ENCODE measurements around the gene LRRC41. TPM values are rescaled to one million over a fixed set of nuclear protein-coding genes. Genes with fewer than 3 reads are reported as not detected.
A peak's percentile ranks its signal among the peaks of the same experiment; 100 is the strongest.

Gene LRRC41, protein sequence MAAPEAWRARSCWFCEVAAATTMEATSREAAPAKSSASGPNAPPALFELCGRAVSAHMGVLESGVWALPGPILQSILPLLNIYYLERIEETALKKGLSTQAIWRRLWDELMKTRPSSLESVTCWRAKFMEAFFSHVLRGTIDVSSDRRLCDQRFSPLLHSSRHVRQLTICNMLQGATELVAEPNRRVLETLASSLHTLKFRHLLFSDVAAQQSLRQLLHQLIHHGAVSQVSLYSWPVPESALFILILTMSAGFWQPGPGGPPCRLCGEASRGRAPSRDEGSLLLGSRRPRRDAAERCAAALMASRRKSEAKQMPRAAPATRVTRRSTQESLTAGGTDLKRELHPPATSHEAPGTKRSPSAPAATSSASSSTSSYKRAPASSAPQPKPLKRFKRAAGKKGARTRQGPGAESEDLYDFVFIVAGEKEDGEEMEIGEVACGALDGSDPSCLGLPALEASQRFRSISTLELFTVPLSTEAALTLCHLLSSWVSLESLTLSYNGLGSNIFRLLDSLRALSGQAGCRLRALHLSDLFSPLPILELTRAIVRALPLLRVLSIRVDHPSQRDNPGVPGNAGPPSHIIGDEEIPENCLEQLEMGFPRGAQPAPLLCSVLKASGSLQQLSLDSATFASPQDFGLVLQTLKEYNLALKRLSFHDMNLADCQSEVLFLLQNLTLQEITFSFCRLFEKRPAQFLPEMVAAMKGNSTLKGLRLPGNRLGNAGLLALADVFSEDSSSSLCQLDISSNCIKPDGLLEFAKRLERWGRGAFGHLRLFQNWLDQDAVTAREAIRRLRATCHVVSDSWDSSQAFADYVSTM
- total RNA-seq (2013) = 27.5 TPM
- polyA plus RNA-seq = 10 to 100 TPM; 22.9 to 50.9 (median 47.4) TPM
- polyA minus RNA-seq = 32.4 and 42.8 TPM in 2 replicates
- total RNA-seq = 27.5 to 65.6 (median 38.7) reads per million in 11 experiments

DNA sequence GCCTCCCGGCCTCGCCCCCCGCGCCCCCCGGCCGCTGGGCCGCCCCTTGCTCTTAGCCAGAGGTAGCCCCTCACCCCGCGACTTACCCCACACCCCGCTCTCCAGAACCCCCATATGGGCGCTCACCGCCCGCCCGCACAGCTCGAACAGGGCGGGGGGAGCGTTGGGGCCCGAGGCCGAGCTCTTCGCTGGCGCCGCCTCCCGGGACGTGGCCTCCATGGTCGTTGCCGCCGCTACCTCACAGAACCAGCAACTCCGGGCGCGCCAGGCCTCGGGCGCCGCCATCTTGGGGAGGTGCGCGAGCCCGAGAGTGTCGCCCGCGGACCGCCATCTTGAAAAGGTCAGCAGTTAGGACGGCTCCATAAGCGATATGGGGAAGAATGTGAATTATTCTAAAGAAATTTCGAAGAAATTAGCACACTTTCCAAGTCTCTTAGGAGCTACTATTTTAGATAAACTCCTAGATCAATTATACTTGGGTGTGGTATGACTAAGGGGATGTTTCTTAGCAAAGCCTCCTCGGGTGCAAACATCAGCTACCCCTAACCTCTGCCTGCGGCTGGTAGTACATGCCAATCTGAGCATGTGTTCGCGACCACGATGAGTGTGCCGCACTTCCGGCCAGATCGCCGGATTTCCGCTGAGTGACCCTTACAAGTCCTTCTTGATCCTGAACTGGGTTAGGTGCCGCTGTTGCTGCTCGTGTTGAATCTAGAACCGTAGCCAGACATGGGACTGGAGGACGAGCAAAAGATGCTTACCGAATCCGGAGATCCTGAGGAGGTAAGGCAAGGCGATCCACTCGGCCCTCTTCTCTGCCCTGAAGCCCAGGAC is at the start of gene LRRC41, which contains the start of gene UQCRH:
Gene LRRC41 (minus strand): TSS at position 579 of the 834 bp plus-strand sequence. CDS start 294 bp downstream, at position 285.
Gene UQCRH (plus strand): TSS at position 661 of the 834 bp plus-strand sequence. CDS start 69 bp downstream, at position 730.
- Histone ChIP-seq H2AFZ (ENCODE audit: insufficient read depth, low read depth, low read length, poor library complexity, severe bottlenecking) (peak within 1 kb of the TSS; percentile 95), H3K27me3 (ENCODE audit: control insufficient read depth in 2 of 2, insufficient read depth in 2 of 2, low read length in 2 of 2) (no peaks in the 10 kb centered on the region), H3K4me3 (replicated peaks in 1 of 3; ENCODE audit: low read depth in 2 of 3, low read length in 3 of 3) (peak within 1 kb of the TSS; percentile 97 to 99 (median 99)), H3K4me1 (ENCODE audit: control insufficient read depth in 1 of 2, insufficient read depth in 2 of 2, low read length in 2 of 2) (peaks cover 38 to 53% of the 10 kb centered on the region in 2 donors), H4K20me1 (ENCODE audit: insufficient read depth, low read length) (peaks cover 51% of the 10 kb centered on the region), H3K4me2 (replicated peaks; ENCODE audit: extremely low read depth, low read length, poor library complexity, severe bottlenecking) (peak within 1 kb of the TSS; percentile 99), H3K27ac (ENCODE audit: low read depth in 1 of 2, low read length in 2 of 2) (peak within 1 kb of the TSS; percentile 88 to 94), H3K9me3 (replicated peaks in 1 of 2; ENCODE audit: control insufficient read depth in 1 of 2, insufficient read depth in 1 of 2, low read length in 2 of 2) (no peaks in the 10 kb centered on the region), H3K36me3 (replicated peaks in 1 of 2; ENCODE audit: control insufficient read depth in 1 of 2, insufficient read depth in 2 of 2, low read length in 2 of 2) (peaks cover 0 to 4% of the 10 kb centered on the region in 2 donors), H3K79me2 (ENCODE audit: insufficient read depth, low read length) (peaks cover 95% of the 10 kb centered on the region), H3K9ac (ENCODE audit: insufficient read depth, low read length, poor library complexity, severe bottlenecking) (peak within 1 kb of the TSS; percentile 97)
- intact Hi-C loops (cut with micrococcal nuclease) = loop anchor here (1.0 to 5.0 kb wide), 4 partner anchors 38 to 56 kb away; partner anchors contain the start of genes RAD54L (in 2 of the 2) and NSUN4 (in 1 of the 2)
- TF ChIP-seq, protein P1, sequence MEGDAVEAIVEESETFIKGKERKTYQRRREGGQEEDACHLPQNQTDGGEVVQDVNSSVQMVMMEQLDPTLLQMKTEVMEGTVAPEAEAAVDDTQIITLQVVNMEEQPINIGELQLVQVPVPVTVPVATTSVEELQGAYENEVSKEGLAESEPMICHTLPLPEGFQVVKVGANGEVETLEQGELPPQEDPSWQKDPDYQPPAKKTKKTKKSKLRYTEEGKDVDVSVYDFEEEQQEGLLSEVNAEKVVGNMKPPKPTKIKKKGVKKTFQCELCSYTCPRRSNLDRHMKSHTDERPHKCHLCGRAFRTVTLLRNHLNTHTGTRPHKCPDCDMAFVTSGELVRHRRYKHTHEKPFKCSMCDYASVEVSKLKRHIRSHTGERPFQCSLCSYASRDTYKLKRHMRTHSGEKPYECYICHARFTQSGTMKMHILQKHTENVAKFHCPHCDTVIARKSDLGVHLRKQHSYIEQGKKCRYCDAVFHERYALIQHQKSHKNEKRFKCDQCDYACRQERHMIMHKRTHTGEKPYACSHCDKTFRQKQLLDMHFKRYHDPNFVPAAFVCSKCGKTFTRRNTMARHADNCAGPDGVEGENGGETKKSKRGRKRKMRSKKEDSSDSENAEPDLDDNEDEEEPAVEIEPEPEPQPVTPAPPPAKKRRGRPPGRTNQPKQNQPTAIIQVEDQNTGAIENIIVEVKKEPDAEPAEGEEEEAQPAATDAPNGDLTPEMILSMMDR (IDR thresholded peaks at IDR 0.05) = no peak
- peak; percentile 94 to 95 (median 95) for DNase-seq
- Mint-ChIP-seq H3K36me3 (peaks cover 2 to 19% of the 10 kb centered on the region in 2 donors), H3K4me3 (peak within 1 kb of the TSS; percentile 97 to 99), H3K27ac (peak within 1 kb of the TSS; percentile 94 to 99 (median 95)), H3K27me3 (ENCODE audit: low read depth in 3 of 3) (peaks cover 0 to 2% (median 0%) of the 10 kb centered on the region in 3 donors), H3K9me3 (no peaks in the 10 kb centered on the region), H3K4me1 (peaks cover 50% of the 10 kb centered on the region)
- under 1% methylated on average over 45 of the region's 61 CpGs for WGBS (ENCODE audit: insufficient coverage)
